ENCODE data around the gene PRDM11. TPM values are rescaled to one million over a fixed set of nuclear protein-coding genes. Genes with fewer than 3 reads are reported as not detected.

PRDM11 gene
- total and polyA plus RNA-seq, 4 experiments from 2014 or later: 0.30 to 8.5 (median 4.4) TPM

- no peak for DNase-seq
- POLR2A ChIA-PET (ENCODE audit: partially characterized antibody): no interaction called here
- Mint-ChIP-seq H3K4me3 (no peak overlapping the region), H3K27me3 (no peaks in the 10 kb centered on the region), H3K36me3 (peaks cover 13 to 38% of the 10 kb centered on the region in 2 donors), H3K27ac (peak overlapping the region in 1 of 7 donors; percentile 41), H3K9me3 (no peaks in the 10 kb centered on the region), H3K4me1 (no peaks in the 10 kb centered on the region)
- H3K36me3 ChIP-seq (ENCODE audit: insufficient read depth, low read length): no peaks in the 10 kb centered on the region
- CTCF ChIA-PET (ENCODE audit: partially characterized antibody): no interaction called here
- H3K4me1 ChIP-seq (ENCODE audit: insufficient read depth, low read length): no peaks in the 10 kb centered on the region
- no peak overlapping the region for H3K4me3 ChIP-seq (ENCODE audit: low read length in 2 of 2)
- H3K9me3 ChIP-seq (ENCODE audit: control insufficient read depth in 1 of 2, low read length in 2 of 2): no peaks in the 10 kb centered on the region
- no peak overlapping the region for H3K27ac ChIP-seq (ENCODE audit: low read depth, low read length)
- intact Hi-C loops (cut with micrococcal nuclease): no loop called here
- H3K27me3 ChIP-seq (ENCODE audit: insufficient read depth, low read length): no peaks in the 10 kb centered on the region
Observed at GRCh38 chr11:45193695-45194094, 47.3 kb downstream of the PRDM11 start.

GRCh38 chr11:45204761-45205160 is 58.3 kb downstream of the PRDM11 start:
- no peaks in the 10 kb centered on the region for H3K27me3 ChIP-seq (ENCODE audit: insufficient read depth, low read length)
- intact Hi-C loops (cut with micrococcal nuclease): no loop called here
- Mint-ChIP-seq H3K36me3 (peaks cover 25 to 37% of the 10 kb centered on the region in 2 donors), H3K9me3 (no peaks in the 10 kb centered on the region), H3K4me3 (no peak overlapping the region), H3K27me3 (no peaks in the 10 kb centered on the region), H3K27ac (no peak overlapping the region), H3K4me1 (peaks cover 0 to 6% (median 0%) of the 10 kb centered on the region in 4 donors)
- POLR2A ChIA-PET (ENCODE audit: partially characterized antibody): no interaction called here
- no peaks in the 10 kb centered on the region for H3K36me3 ChIP-seq (ENCODE audit: insufficient read depth, low read length)
- no peaks in the 10 kb centered on the region for H3K4me1 ChIP-seq (ENCODE audit: insufficient read depth, low read length)
- H3K9me3 ChIP-seq (ENCODE audit: control insufficient read depth in 1 of 2, low read length in 2 of 2): no peaks in the 10 kb centered on the region
- no peak overlapping the region for H3K4me3 ChIP-seq (ENCODE audit: low read length in 2 of 2)
- H3K27ac ChIP-seq (ENCODE audit: low read depth, low read length): no peak overlapping the region
- DNase-seq: no peak
- CTCF ChIA-PET (ENCODE audit: partially characterized antibody): no interaction called here

- no peaks in the 10 kb centered on the region for H3K9me3 ChIP-seq (ENCODE audit: control insufficient read depth in 1 of 2, low read length in 2 of 2)
- no peaks in the 10 kb centered on the region for H3K4me1 ChIP-seq (ENCODE audit: insufficient read depth, low read length)
- H3K36me3 ChIP-seq (ENCODE audit: insufficient read depth, low read length): no peaks in the 10 kb centered on the region
- POLR2A ChIA-PET (ENCODE audit: partially characterized antibody): no interaction called here
- intact Hi-C loops (cut with micrococcal nuclease): no loop called here
- Mint-ChIP-seq H3K27me3 (no peaks in the 10 kb centered on the region), H3K27ac (no peak overlapping the region), H3K4me3 (no peak overlapping the region), H3K9me3 (no peaks in the 10 kb centered on the region), H3K4me1 (peaks cover 0 to 6% (median 0%) of the 10 kb centered on the region in 4 donors), H3K36me3 (peaks cover 31% of the 10 kb centered on the region in 2 donors)
- H3K27me3 ChIP-seq (ENCODE audit: insufficient read depth, low read length): no peaks in the 10 kb centered on the region
- no peak for DNase-seq
- CTCF ChIA-PET (ENCODE audit: partially characterized antibody): no interaction called here
- H3K27ac ChIP-seq (ENCODE audit: low read depth, low read length): no peak overlapping the region
- H3K4me3 ChIP-seq (ENCODE audit: low read length in 2 of 2): no peak overlapping the region
Observed at GRCh38 chr11:45205978-45206377, 59.5 kb downstream of the PRDM11 start.

GRCh38 chr11:45208135-45208534 is 61.7 kb downstream of the PRDM11 start:
- Histone ChIP-seq H3K4me3 (ENCODE audit: low read length in 2 of 2) (no peak overlapping the region), H3K36me3 (ENCODE audit: insufficient read depth, low read length) (no peaks in the 10 kb centered on the region), H3K27me3 (ENCODE audit: insufficient read depth, low read length) (no peaks in the 10 kb centered on the region), H3K9me3 (ENCODE audit: control insufficient read depth in 1 of 2, low read length in 2 of 2) (no peaks in the 10 kb centered on the region), H3K27ac (ENCODE audit: low read depth, low read length) (no peak overlapping the region), H3K4me1 (ENCODE audit: insufficient read depth, low read length) (no peaks in the 10 kb centered on the region)
- no peak for DNase-seq
- no peak overlapping the region for H3K4me3 Mint-ChIP-seq
- H3K4me1 Mint-ChIP-seq: peaks cover 0 to under 1% (median 0%) of the 10 kb centered on the region in 4 donors
- ChIA-PET POLR2A (ENCODE audit: partially characterized antibody) (no interaction called here), CTCF (ENCODE audit: partially characterized antibody) (no interaction called here)
- H3K27ac Mint-ChIP-seq: no peak overlapping the region
- peaks cover 24 to 36% of the 10 kb centered on the region in 2 donors for H3K36me3 Mint-ChIP-seq
- no peaks in the 10 kb centered on the region for H3K27me3 Mint-ChIP-seq
- H3K9me3 Mint-ChIP-seq: no peaks in the 10 kb centered on the region
- intact Hi-C loops (cut with micrococcal nuclease): no loop called here

GRCh38 chr11:45209000-45209879 is 62.8 kb downstream of the PRDM11 start:
- Histone ChIP-seq H3K27ac (ENCODE audit: low read depth, low read length) (no peak overlapping the region), H3K4me3 (ENCODE audit: low read length in 2 of 2) (no peak overlapping the region), H3K36me3 (ENCODE audit: insufficient read depth, low read length) (no peaks in the 10 kb centered on the region), H3K9me3 (ENCODE audit: control insufficient read depth in 1 of 2, low read length in 2 of 2) (no peaks in the 10 kb centered on the region), H3K27me3 (ENCODE audit: insufficient read depth, low read length) (no peaks in the 10 kb centered on the region), H3K4me1 (ENCODE audit: insufficient read depth, low read length) (no peaks in the 10 kb centered on the region)
- Mint-ChIP-seq H3K9me3 (no peaks in the 10 kb centered on the region), H3K36me3 (peaks cover 23 to 42% of the 10 kb centered on the region in 2 donors), H3K4me3 (no peak overlapping the region), H3K27me3 (no peaks in the 10 kb centered on the region), H3K27ac (peak overlapping the region in 1 of 7 donors; percentile 75), H3K4me1 (no peaks in the 10 kb centered on the region)
- ChIA-PET CTCF (ENCODE audit: partially characterized antibody) (no interaction called here), POLR2A (ENCODE audit: partially characterized antibody) (no interaction called here)
- intact Hi-C loops (cut with micrococcal nuclease): no loop called here
- no peak for DNase-seq

- Mint-ChIP-seq H3K36me3 (peaks cover 28 to 41% of the 10 kb centered on the region in 2 donors), H3K9me3 (no peaks in the 10 kb centered on the region), H3K27me3 (no peaks in the 10 kb centered on the region), H3K27ac (no peak overlapping the region), H3K4me3 (no peak overlapping the region), H3K4me1 (no peaks in the 10 kb centered on the region)
- CTCF ChIA-PET (ENCODE audit: partially characterized antibody): no interaction called here
- H3K9me3 ChIP-seq (ENCODE audit: control insufficient read depth in 1 of 2, low read length in 2 of 2): no peaks in the 10 kb centered on the region
- H3K27me3 ChIP-seq (ENCODE audit: insufficient read depth, low read length): no peaks in the 10 kb centered on the region
- H3K4me1 ChIP-seq (ENCODE audit: insufficient read depth, low read length): no peaks in the 10 kb centered on the region
- POLR2A ChIA-PET (ENCODE audit: partially characterized antibody): no interaction called here
- intact Hi-C loops (cut with micrococcal nuclease): no loop called here
- H3K36me3 ChIP-seq (ENCODE audit: insufficient read depth, low read length): no peaks in the 10 kb centered on the region
- H3K4me3 ChIP-seq (ENCODE audit: low read length in 2 of 2): no peak overlapping the region
- no peak overlapping the region for H3K27ac ChIP-seq (ENCODE audit: low read depth, low read length)
- DNase-seq: no peak
Observed at GRCh38 chr11:45209891-45210699, 63.7 kb downstream of the PRDM11 start.

GRCh38 chr11:45210846-45211245 is 64.4 kb downstream of the PRDM11 start:
- no peak for DNase-seq
- Mint-ChIP-seq H3K27me3 (no peaks in the 10 kb centered on the region), H3K27ac (no peak overlapping the region), H3K9me3 (no peaks in the 10 kb centered on the region), H3K4me3 (no peak overlapping the region), H3K36me3 (peaks cover 28 to 37% of the 10 kb centered on the region in 2 donors), H3K4me1 (no peaks in the 10 kb centered on the region)
- no peaks in the 10 kb centered on the region for H3K4me1 ChIP-seq (ENCODE audit: insufficient read depth, low read length)
- no peak overlapping the region for H3K4me3 ChIP-seq (ENCODE audit: low read length in 2 of 2)
- no peaks in the 10 kb centered on the region for H3K27me3 ChIP-seq (ENCODE audit: insufficient read depth, low read length)
- H3K9me3 ChIP-seq (ENCODE audit: control insufficient read depth in 1 of 2, low read length in 2 of 2): no peaks in the 10 kb centered on the region
- ChIA-PET CTCF (ENCODE audit: partially characterized antibody) (no interaction called here), POLR2A (ENCODE audit: partially characterized antibody) (no interaction called here)
- no peak overlapping the region for H3K27ac ChIP-seq (ENCODE audit: low read depth, low read length)
- no peaks in the 10 kb centered on the region for H3K36me3 ChIP-seq (ENCODE audit: insufficient read depth, low read length)
- intact Hi-C loops (cut with micrococcal nuclease): no loop called here

Data from CD4-positive, alpha-beta memory T cell (primary cell).